Chondrocyte (in vitro differentiated cells): ENCODE results near the gene TPX2. TPM values are rescaled to one million over a fixed set of nuclear protein-coding genes. Genes with fewer than 3 reads are reported as not detected.

Experiments
- DNase-seq: peaks from one replicate; pipeline ENCODE4 v3.0.0; 2021; ENCODE audit warnings: mixed read lengths, low spot score
- H3K27ac Mint-ChIP-seq: one replicate; pipeline ENCODE4 v1.8.0; 2021; ENCODE audit warnings: mild to moderate bottlenecking, moderate library complexity, mixed read lengths; ENCODE audit not compliant: unreplicated experiment
- H3K27me3 Mint-ChIP-seq: 2 replicates; pipeline ENCODE4 v1.8.0; 2021; ENCODE audit warnings: low read depth, mixed read lengths
- H3K36me3 Mint-ChIP-seq: 2 replicates; pipeline ENCODE4 v1.8.0; 2021; ENCODE audit warnings: low read depth, mixed read lengths
- H3K4me1 Mint-ChIP-seq: 2 replicates; pipeline ENCODE4 v1.8.0; 2021; ENCODE audit warnings: low read depth, mild to moderate bottlenecking, mixed read lengths
- H3K4me3 Mint-ChIP-seq: one replicate; pipeline ENCODE4 v1.8.0; 2021; ENCODE audit warnings: mild to moderate bottlenecking, moderate library complexity, mixed read lengths; ENCODE audit not compliant: unreplicated experiment
- H3K9me3 Mint-ChIP-seq: 2 replicates; pipeline ENCODE4 v1.8.0; 2021; ENCODE audit warnings: low read depth, mixed read lengths
- CTCF ChIP-seq: fragments of 200-600 bp; sonication (generic); IDR thresholded peaks from 2 replicates; pipeline ENCODE4 v1.5.0; 2021; ENCODE audit warnings: antibody characterized with exemption, mild to moderate bottlenecking, moderate library complexity
- total RNA-seq: library from RNA; stranded (reverse); gene quantifications from 3 replicates; pipeline ENCODE4 v1.2.1, GENCODE V29; 2021

TPX2 gene
- total RNA-seq, 1 donor from 2014 or later, result 49.6 TPM

GRCh38 chr20:31712564-31713311, 26.4 kb upstream of the TPX2 start:
- H3K27me3 Mint-ChIP-seq, result no peaks in the 10 kb centered on the region
- peaks cover 90% of the 10 kb centered on the region for H3K4me1 Mint-ChIP-seq
- no peaks in the 10 kb centered on the region for H3K9me3 Mint-ChIP-seq
- peaks cover 34% of the 10 kb centered on the region for H3K36me3 Mint-ChIP-seq
- H3K4me3 Mint-ChIP-seq, result peak overlapping the region; percentile 61
- peak overlapping the region; percentile 98 for H3K27ac Mint-ChIP-seq
- TF ChIP-seq CTCF, result no peak
- DNase-seq, result no peak

- peak overlapping the region; percentile 61 for H3K4me3 Mint-ChIP-seq
- H3K27me3 Mint-ChIP-seq, result no peaks in the 10 kb centered on the region
- DNase-seq, result no peak
- TF ChIP-seq CTCF, result no peak
- no peaks in the 10 kb centered on the region for H3K9me3 Mint-ChIP-seq
- H3K4me1 Mint-ChIP-seq, result peaks cover 89% of the 10 kb centered on the region
- peak overlapping the region; percentile 98 for H3K27ac Mint-ChIP-seq
- peaks cover 35% of the 10 kb centered on the region for H3K36me3 Mint-ChIP-seq
Measured at GRCh38 chr20:31713312-31714273, 25.5 kb upstream of the TPX2 start.

- H3K27me3 Mint-ChIP-seq, result no peaks in the 10 kb centered on the region
- H3K9me3 Mint-ChIP-seq, result no peaks in the 10 kb centered on the region
- peak overlapping the region; percentile 90 for H3K27ac Mint-ChIP-seq
- H3K4me1 Mint-ChIP-seq, result peaks cover 96% of the 10 kb centered on the region
- no peak overlapping the region for H3K4me3 Mint-ChIP-seq
- TF ChIP-seq CTCF, result no peak
- H3K36me3 Mint-ChIP-seq, result peaks cover 39% of the 10 kb centered on the region
- no peak for DNase-seq
Measured at GRCh38 chr20:31715766-31716165, 23.3 kb upstream of the TPX2 start.

GRCh38 chr20:31716351-31716750, 22.7 kb upstream of the TPX2 start:
- Mint-ChIP-seq H3K4me1 (peaks cover 96% of the 10 kb centered on the region), H3K27me3 (no peaks in the 10 kb centered on the region), H3K27ac (peak overlapping the region; percentile 90), H3K4me3 (peak overlapping the region; percentile 37), H3K9me3 (no peaks in the 10 kb centered on the region), H3K36me3 (peaks cover 41% of the 10 kb centered on the region)
- DNase-seq, result no peak
- no peak for TF ChIP-seq CTCF

- no peak for DNase-seq
- H3K4me3 Mint-ChIP-seq, result peak overlapping the region; percentile 37
- H3K36me3 Mint-ChIP-seq, result peaks cover 43% of the 10 kb centered on the region
- H3K27me3 Mint-ChIP-seq, result no peaks in the 10 kb centered on the region
- H3K4me1 Mint-ChIP-seq, result peaks cover 96% of the 10 kb centered on the region
- peak overlapping the region; percentile 90 for H3K27ac Mint-ChIP-seq
- H3K9me3 Mint-ChIP-seq, result no peaks in the 10 kb centered on the region
- TF ChIP-seq CTCF, result no peak
Measured at GRCh38 chr20:31716818-31717477, 22.1 kb upstream of the TPX2 start.
